ENCODE measurements around the gene CD2BP2.
"Not testable (repeated sequence)": the region's sequence is repeated elsewhere in the genome, so short reads cannot be mapped to it uniquely, and the experiment has no call there.

CD2BP2 gene

GRCh38 chr16:30341971-30342370, 13.1 kb downstream of the CD2BP2 start:
- not testable (repeated sequence) for DNase-seq

- DNase-seq = no peak
Measured at GRCh38 chr16:30340621-30341020, 14.5 kb downstream of the CD2BP2 start.

GRCh38 chr16:30338715-30339114, 16.4 kb downstream of the CD2BP2 start:
- not testable (repeated sequence) for DNase-seq

GRCh38 chr16:30337964-30338357, 17.1 kb downstream of the CD2BP2 start:
- not testable (repeated sequence) for DNase-seq

- no peak for DNase-seq
Measured at GRCh38 chr16:30335598-30336474, 19.3 kb downstream of the CD2BP2 start.

GRCh38 chr16:30335028-30335597, 20.0 kb downstream of the CD2BP2 start:
- DNase-seq = not testable (repeated sequence)

- DNase-seq = peak; percentile 20
Measured at GRCh38 chr16:30334473-30334989, 20.6 kb downstream of the CD2BP2 start.

GRCh38 chr16:30324220-30324619, 30.9 kb downstream of the CD2BP2 start:
- DNase-seq = not testable (repeated sequence)

GRCh38 chr16:30318647-30319046, 36.5 kb downstream of the CD2BP2 start:
- not testable (repeated sequence) for DNase-seq

- not testable (repeated sequence) for DNase-seq
Measured at GRCh38 chr16:30310937-30311336, 44.2 kb downstream of the CD2BP2 start.

- not testable (repeated sequence) for DNase-seq
Measured at GRCh38 chr16:30309255-30309654, 45.9 kb downstream of the CD2BP2 start.

Measured in NCI-H2107 (cell line).